ENCODE results near the gene RSPH9.

The RSPH9 gene

DNA sequence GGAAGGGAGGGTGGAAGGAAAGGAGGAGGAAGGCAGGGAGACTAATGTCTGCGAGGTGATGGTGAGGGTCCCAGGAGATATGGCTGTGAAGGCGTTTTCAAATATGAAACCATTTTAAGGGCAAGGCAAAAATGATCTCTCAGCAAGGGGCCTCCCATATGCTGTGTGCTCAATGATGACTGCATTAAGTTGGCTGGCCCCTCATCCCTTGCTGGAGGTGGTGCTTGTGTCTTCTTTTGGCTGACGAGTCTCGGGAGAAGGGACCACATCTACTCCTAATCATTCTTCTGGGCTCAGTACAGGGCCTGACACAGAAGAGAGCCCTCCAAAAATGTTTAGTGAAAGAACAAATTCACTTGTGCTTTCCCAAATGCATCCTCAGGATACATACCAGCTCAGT, 65.7 kb downstream of the RSPH9 start:
- DNase-seq (ENCODE audit: low read depth): no peak

DNA sequence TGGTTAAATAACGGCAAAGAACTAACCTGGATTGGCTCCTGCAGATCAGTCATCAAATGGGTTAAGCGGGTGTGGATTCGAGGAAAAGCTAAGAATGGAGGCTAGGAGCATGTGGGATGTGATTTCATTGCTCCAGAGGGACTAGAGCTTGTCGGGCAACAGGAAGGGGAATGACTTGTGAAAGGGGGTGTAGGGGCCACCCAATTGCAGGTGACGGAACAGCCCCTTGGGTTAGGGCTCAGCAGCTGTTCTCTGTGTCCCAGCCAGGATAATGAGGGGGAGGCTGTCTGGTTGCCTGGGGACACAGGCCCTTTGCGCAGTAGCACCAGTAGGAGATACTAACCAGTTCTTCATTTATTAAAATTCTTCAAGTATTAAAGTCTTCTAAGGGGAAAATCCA, 67.7 kb downstream of the RSPH9 start:
- DNase-seq (ENCODE audit: low read depth): no peak

DNA sequence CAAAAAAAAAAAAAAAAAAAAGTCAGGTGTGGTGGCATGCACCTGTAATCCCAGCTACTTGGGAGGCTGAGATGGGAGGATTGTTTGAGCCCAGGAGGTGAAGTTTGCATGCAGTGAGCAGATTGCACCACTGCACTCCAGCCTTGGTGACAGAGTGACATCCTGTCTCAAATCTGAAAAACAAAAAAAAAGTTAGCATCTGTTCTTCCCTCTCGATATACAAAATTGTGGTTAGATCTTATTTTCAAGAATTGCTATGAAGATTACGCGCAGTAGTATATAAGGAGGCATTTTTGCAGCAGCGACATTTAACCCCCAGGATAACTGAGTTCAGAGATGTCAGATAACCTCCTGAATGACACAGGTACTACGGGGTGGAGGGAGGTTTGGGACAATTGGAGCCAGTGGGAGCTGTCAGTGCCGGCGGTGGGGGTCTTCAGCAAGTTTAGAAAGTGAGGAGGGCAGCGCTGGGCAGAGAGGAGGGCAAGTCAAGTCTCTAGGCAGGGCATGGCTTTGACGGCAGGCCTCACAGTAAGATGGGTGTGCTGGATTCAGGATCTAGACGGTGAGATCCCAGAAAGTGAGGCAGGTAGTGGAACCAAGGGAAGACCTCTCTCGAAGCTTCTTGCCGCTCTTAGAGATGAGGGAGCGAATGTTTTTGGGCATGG, 68.9 kb downstream of the RSPH9 start:
- DNase-seq (ENCODE audit: low read depth): no peak

DNA sequence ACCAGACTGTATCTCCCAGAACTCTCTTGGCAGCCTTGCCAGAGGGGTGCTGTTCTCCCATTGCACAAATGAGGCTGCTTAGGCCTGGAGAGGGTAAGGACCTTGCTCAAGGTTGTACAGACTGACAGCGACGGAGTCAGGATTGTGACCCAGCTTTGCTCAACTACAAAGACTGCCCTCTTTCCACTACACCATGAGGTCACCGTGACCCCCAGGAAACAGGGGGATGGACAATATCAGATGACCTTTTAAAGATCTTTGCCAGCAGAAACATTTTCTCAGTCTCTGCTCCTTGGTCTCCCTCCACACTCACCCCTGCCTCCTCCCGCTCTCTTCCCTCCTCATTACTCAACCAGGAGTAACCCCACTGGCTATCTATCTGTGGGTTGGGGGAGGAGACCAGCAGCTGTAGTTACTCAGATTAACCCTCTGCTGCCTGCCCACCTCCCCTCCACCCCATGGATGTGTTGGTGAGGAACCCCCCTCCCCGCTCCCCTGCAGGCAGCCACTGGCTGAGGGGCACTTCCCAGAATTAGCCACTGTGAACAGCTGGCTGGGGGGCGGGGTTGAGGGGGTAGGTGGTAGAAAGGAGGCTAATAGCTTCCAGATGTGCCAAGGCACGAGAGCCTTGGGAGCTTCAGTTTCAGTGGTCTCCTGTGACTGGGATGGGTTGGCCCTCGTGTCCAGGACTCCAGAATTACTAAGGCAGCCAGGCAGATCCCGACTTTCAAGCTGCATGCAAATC, 69.6 kb downstream of the RSPH9 start:
- DNase-seq (ENCODE audit: low read depth): no peak

DNA sequence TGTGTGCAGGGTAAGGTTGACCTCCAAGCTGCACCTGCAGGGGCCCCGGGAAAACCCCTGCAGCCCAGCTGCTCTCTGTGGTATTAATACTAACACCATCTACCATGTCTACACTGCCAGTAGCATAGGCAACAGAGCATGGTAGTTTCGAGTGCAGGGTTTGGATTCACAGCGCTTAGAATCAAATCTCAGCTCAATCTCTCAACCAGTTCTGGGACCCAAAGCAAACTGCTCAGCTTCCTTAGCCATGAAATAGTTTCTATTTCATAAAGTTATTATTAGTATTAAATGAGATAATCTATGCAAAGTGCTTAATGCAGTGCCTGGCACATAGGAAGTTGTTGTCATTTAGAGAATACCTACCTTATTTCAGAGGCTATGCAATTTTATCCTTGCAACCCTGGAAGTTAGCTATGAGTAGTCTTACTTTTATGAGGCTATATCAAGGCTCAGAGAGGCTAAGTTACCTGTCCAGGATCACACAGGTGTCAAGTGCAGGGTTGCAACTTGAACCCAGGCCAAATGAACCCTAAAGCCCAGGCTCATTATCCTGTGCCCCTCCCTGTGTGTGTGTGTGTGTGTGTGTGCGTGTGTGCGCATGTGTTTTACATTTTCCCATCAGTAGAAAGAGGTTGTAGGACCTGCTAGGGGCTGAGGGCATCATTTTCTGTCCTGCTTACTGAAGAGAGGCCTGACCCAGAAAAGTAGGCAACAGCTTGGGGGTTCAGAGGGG, 70.4 kb downstream of the RSPH9 start:
- no peak for DNase-seq (ENCODE audit: low read depth)

DNA sequence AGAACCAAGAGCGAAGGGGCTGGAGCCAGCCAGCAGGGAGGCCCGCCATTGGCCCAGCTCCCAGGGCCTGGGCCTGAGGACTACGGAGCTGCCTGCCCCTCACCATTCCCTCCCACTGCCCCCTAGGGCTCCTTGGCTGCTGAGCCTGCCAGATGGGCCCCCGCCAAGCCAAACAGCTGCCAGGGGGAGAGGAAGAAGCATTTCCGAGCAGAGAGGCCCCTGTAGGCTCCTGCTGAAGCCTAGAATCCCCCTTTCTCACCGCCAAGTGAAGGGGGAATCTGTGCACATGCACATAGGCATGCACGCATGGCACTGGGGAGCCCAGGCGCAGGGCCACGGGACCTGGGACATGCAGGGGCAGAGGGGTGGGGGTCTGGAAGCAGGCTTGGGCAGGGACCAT, 71.3 kb downstream of the RSPH9 start:
- DNase-seq (ENCODE audit: low read depth): no peak

- DNase-seq (ENCODE audit: low read depth): no peak
These were observed 72.6 kb downstream of the RSPH9 start for GRCh38 chr6:43717389-43717788.

DNA sequence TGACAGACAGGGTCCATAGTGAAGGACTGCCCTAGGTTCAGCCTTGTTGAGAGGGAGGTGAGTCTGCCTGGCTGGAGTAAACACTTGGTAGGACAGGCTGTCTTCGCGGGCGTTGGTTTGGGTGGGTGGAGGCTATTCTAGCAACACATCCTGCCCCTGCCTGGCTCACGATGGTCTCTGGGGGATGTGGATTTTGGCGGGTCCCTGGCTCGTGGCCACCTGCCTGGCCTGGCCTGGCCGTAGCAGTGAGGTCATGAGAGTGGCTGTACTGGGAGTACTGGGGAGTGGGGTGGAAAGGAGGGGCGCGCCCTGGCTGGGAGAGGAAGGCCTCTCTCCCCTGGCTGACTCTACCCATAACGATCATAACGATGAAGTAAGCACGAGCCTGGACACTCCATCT, 73.0 kb downstream of the RSPH9 start:
- DNase-seq (ENCODE audit: low read depth): no peak

- DNase-seq (ENCODE audit: low read depth): no peak
These were observed 73.7 kb downstream of the RSPH9 start for GRCh38 chr6:43718387-43719105.

- DNase-seq (ENCODE audit: low read depth): no peak
These were observed 74.7 kb downstream of the RSPH9 start for GRCh38 chr6:43719511-43719910.

- no peak for DNase-seq (ENCODE audit: low read depth)
These were observed 76.2 kb downstream of the RSPH9 start for GRCh38 chr6:43720999-43721398.
